PC-9 (cell line): ENCODE measurements around the gene MS4A4A.

Experiments
- EZH2 ChIP-seq: fragments of 200-600 bp; sonication (generic); IDR thresholded peaks from 2 replicates; pipeline ENCODE4 v1.8.0; 2017; ENCODE audit warnings: antibody characterized with exemption, low read depth
- TF ChIP-seq, protein P1 (sequence below): fragments of 200-600 bp; sonication (generic); conservative IDR thresholded peaks from 2 replicates; pipeline ENCODE4 v1.6.1; 2017; ENCODE audit warnings: mixed run types, antibody characterized with exemption, mild to moderate bottlenecking, moderate library complexity

DNA sequence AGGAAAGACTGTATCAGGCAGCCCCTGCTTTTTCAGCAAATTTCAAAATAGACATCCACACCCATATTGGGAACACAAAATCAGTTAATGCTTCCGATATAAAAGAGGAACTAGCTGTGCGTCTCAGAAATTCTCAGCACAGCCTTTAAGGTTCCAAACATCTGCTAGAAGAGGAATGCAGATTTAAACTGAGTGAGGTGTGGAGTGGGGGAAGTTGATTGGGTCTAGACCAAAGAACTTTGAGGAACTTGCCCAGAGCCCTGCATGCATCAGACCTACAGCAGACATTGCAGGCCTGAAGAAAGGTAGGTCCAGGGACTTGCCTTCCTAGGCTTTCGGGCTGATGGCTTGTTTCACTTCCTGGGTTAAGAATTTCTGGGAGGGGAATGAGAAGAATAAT lies at the start of gene MS4A4A:
- TF ChIP-seq, protein P1, sequence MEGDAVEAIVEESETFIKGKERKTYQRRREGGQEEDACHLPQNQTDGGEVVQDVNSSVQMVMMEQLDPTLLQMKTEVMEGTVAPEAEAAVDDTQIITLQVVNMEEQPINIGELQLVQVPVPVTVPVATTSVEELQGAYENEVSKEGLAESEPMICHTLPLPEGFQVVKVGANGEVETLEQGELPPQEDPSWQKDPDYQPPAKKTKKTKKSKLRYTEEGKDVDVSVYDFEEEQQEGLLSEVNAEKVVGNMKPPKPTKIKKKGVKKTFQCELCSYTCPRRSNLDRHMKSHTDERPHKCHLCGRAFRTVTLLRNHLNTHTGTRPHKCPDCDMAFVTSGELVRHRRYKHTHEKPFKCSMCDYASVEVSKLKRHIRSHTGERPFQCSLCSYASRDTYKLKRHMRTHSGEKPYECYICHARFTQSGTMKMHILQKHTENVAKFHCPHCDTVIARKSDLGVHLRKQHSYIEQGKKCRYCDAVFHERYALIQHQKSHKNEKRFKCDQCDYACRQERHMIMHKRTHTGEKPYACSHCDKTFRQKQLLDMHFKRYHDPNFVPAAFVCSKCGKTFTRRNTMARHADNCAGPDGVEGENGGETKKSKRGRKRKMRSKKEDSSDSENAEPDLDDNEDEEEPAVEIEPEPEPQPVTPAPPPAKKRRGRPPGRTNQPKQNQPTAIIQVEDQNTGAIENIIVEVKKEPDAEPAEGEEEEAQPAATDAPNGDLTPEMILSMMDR = no peak
- TF ChIP-seq EZH2 = no peak
